Measurements from ENCODE around the gene JADE3.

JADE3 gene

DNA sequence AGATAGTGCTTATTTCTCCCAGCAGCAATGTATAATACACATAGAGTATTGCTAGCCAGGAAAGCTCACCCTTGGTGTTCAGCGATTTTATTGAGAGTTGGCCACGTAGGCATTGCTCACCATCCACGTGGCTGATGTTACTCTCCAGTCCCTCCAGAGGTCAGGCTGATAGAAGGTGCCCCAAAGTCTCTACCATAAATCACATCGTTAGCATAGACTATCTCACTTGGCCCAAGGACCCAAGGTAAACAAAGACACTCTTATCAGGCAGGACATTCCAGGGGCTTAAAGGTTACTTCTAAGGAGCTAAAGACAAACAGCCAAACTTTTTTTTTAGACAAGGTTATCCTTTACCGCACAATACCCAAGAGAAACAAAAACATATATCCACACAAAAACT, 135.8 kb downstream of the JADE3 start:
- TF ChIP-seq, protein P1, sequence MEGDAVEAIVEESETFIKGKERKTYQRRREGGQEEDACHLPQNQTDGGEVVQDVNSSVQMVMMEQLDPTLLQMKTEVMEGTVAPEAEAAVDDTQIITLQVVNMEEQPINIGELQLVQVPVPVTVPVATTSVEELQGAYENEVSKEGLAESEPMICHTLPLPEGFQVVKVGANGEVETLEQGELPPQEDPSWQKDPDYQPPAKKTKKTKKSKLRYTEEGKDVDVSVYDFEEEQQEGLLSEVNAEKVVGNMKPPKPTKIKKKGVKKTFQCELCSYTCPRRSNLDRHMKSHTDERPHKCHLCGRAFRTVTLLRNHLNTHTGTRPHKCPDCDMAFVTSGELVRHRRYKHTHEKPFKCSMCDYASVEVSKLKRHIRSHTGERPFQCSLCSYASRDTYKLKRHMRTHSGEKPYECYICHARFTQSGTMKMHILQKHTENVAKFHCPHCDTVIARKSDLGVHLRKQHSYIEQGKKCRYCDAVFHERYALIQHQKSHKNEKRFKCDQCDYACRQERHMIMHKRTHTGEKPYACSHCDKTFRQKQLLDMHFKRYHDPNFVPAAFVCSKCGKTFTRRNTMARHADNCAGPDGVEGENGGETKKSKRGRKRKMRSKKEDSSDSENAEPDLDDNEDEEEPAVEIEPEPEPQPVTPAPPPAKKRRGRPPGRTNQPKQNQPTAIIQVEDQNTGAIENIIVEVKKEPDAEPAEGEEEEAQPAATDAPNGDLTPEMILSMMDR (IDR thresholded peaks at IDR 0.05; ENCODE audit: insufficient read depth, low read depth, low read length, missing control alignments) = no peak
- no peak overlapping the region for H3K4me3 ChIP-seq (ENCODE audit: low read depth, low read length)
- no peak for DNase-seq (ENCODE audit: low read depth)

DNA sequence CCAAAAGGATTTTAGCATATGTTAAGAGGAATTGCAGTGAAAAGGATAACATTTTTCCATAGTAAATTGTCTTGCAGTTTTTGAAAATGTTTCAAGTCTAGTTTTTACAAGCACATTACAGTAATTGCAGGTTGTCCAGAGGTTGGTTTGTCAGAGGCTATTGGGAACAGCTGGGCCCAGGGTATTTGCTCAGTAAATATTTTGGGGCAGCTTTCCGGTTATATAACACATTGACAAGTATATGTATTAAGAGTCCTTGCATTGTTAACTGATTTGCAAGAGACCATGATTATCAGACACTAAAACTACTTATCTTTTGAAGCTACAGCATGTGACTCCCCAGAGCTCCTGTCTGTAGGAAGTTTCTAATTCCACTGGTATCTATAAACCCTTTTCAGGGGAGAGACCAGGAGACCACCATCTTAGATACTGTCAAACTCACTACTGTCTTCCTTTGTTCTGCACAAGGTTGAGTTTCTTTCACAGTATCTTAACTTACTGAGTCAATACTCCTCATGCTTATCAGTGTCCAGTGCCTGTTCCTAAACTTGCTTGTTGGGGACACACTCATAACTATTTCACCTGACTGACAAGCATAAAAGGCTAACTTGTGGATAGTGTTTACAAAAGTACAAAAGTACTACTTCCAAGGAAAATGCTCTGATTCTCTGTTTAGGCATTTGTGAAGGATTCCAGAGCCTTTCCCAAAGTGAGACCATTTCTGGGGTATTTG, 147.1 kb downstream of the JADE3 start:
- TF ChIP-seq, protein P1 (IDR thresholded peaks at IDR 0.05; ENCODE audit: insufficient read depth, low read depth, low read length, missing control alignments) = no peak
- no peak for DNase-seq (ENCODE audit: low read depth)
- no peak overlapping the region for H3K4me3 ChIP-seq (ENCODE audit: low read depth, low read length)

DNA sequence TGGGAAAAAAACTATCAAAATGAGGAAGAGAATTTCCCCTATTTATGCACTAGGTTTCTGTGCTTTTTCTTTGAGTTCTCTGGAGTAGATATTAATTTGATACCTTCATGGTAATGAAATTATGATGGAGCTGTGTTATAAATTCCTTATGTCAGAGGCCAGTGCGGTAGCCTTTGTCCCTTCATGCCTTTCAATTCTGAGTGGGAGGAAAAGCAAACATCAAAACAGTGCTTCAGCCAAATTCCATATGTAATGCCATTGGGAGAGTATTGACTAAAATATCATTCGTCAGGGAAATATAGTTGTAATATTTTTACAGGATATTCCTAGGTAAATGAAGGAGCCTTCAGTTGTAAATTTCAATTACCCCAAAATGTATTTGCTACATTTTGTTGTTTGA, 148.5 kb downstream of the JADE3 start:
- no peak overlapping the region for H3K4me3 ChIP-seq (ENCODE audit: low read depth, low read length)
- TF ChIP-seq, protein P1 (IDR thresholded peaks at IDR 0.05; ENCODE audit: insufficient read depth, low read depth, low read length, missing control alignments) = no peak
- DNase-seq (ENCODE audit: low read depth) = no peak

DNA sequence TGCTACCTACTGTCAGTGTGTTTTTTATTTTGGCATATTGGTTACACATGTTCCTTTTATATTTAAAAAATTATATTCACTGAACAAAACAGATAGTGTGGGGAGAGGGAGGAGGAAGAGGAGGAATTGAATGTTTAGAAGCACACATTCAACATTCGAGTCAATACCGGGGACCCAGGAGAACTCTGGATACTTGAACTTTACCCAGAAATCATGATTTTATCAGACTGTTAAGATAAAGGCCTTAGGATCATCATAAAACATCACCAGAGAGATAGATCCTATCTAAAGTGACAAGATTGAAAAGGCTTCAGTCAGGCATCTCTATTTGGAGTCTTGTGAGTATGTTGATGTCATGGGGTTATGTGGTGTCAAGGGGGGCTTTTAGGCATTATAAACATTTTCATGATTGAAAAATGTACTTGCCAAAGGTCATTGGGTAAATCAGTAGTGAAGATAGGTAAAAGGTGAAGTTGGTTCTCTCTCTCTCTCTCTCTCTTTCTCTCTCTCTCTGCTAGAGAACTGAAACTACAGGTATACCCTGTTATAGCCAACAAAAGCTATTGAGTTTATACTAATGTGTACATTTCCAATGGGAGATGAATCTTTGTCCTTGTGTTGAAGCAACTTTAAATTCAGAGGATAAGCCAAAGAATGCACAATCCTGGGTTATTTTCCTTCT, 149.2 kb downstream of the JADE3 start:
- TF ChIP-seq, protein P1 (IDR thresholded peaks at IDR 0.05; ENCODE audit: insufficient read depth, low read depth, low read length, missing control alignments) = no peak

DNA sequence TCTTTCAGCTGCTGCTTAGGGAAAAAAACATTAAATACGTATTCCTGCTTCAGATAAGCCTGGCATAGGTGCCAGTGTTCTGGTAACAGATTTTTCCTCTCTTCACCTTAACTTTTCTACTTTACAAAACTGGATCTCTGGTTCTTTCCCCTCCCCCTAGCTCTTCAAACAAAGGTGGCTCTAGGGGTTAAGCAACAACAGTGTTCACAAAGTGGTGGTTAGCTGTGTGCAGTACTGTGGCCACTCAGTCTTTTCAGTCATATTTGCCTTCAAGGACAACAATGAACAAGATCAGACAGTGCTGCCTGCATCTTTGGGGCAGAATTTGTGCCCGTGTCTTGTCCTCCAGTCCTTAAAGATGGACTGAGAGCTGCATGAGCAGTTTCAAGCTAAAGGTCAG, 151.0 kb downstream of the JADE3 start:
- TF ChIP-seq, protein P1 (IDR thresholded peaks at IDR 0.05; ENCODE audit: insufficient read depth, low read depth, low read length, missing control alignments) = no peak
- DNase-seq (ENCODE audit: low read depth) = no peak

More for the DNA sequence above, 149.2 kb downstream of the JADE3 start:
- DNase-seq (ENCODE audit: low read depth) = no peak
- no peak overlapping the region for H3K4me3 ChIP-seq (ENCODE audit: low read depth, low read length)

DNA sequence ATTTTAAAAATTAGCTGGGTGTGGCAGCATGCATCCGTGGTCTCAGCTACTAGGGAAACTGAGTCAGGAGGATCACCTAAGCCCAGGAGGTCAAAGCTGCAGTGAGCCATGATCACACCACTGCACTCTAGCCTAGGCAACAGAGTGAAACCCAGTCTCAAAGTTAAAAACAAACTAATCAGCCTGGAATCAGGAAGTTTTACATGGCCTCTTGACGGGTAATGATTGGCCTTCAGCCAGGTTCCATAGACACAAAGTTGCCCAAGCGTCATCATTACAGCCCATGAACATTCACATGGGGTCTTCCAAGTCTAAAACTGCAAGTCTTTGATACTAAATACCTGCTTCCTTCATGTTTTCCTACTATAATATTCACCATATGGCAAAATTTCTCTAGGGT, 156.0 kb downstream of the JADE3 start:
- H3K4me3 ChIP-seq (ENCODE audit: low read depth, low read length) = no peak overlapping the region
- TF ChIP-seq, protein P1 (IDR thresholded peaks at IDR 0.05; ENCODE audit: insufficient read depth, low read depth, low read length, missing control alignments) = no peak
- DNase-seq (ENCODE audit: low read depth) = no peak

More for the DNA sequence above, 151.0 kb downstream of the JADE3 start:
- no peak overlapping the region for H3K4me3 ChIP-seq (ENCODE audit: low read depth, low read length)
